H9 (cell line): ENCODE results near the gene TNIP1. TPM values are rescaled to one million over a fixed set of nuclear protein-coding genes. Genes with fewer than 3 reads are reported as not detected.

Experiments
- DNase-seq: peaks from one replicate; pipeline ENCODE4 v3.0.0-alpha.2; 2017
- H2AFZ ChIP-seq: one replicate; pipeline ENCODE4 v1.6.1; 2013; ENCODE audit warnings: mild to moderate bottlenecking, low read length, control low read depth, moderate library complexity
- H2AK5ac ChIP-seq: 2 replicates; pipeline ENCODE4 v1.6.1; 2013; ENCODE audit warnings: low read length, control low read depth, mixed read lengths; ENCODE audit not compliant: insufficient read length
- H2BK120ac ChIP-seq: one replicate; pipeline ENCODE4 v1.6.1; 2013; ENCODE audit warnings: low read depth, mild to moderate bottlenecking, low read length, control low read depth, inconsistent platforms; ENCODE audit not compliant: poor library complexity, severe bottlenecking
- H2BK12ac ChIP-seq: 2 replicates; pipeline ENCODE4 v1.6.1; 2013; ENCODE audit warnings: low read length, control low read depth, mixed read lengths, low read depth; ENCODE audit not compliant: insufficient read length
- H2BK15ac ChIP-seq: 2 replicates; pipeline ENCODE4 v1.6.1; 2013; ENCODE audit warnings: low read depth, low read length, control low read depth
- H2BK20ac ChIP-seq: one replicate; pipeline ENCODE4 v1.6.1; 2013; ENCODE audit warnings: low read depth, mild to moderate bottlenecking, low read length, control low read depth, inconsistent platforms; ENCODE audit not compliant: poor library complexity, severe bottlenecking
- H2BK5ac ChIP-seq: 2 replicates; pipeline ENCODE4 v1.6.1; 2013; ENCODE audit warnings: low read length, control low read depth, mixed read lengths; ENCODE audit not compliant: insufficient read length
- H3K14ac ChIP-seq: 2 replicates; pipeline ENCODE4 v1.6.1; 2013; ENCODE audit warnings: low read length, control low read depth; ENCODE audit not compliant: insufficient read depth
- H3K18ac ChIP-seq: 2 replicates; pipeline ENCODE4 v1.6.1; 2013; ENCODE audit warnings: low read depth, mild to moderate bottlenecking, mixed read lengths, low read length, control low read depth; ENCODE audit not compliant: insufficient read length
- H3K23ac ChIP-seq: 2 replicates; pipeline ENCODE4 v1.6.1; 2013; ENCODE audit warnings: low read length, control low read depth, mixed read lengths, low read depth; ENCODE audit not compliant: insufficient read length
- H3K23me2 ChIP-seq: 2 replicates; pipeline ENCODE4 v1.6.1; 2013; ENCODE audit warnings: low read depth, mild to moderate bottlenecking, mixed read lengths, low read length, control low read depth; ENCODE audit not compliant: insufficient read length, poor library complexity, severe bottlenecking
- H3K27ac ChIP-seq: 2 replicates; pipeline ENCODE4 v1.5.1; 2013; ENCODE audit warnings: low read length, control low read depth, mixed read lengths, low read depth; ENCODE audit not compliant: insufficient read length
- H3K27me3 ChIP-seq: 2 replicates; pipeline ENCODE4 v1.6.1; 2013; ENCODE audit warnings: low read length, control low read depth, inconsistent platforms; ENCODE audit not compliant: insufficient read depth
- H3K4ac ChIP-seq: 2 replicates; pipeline ENCODE4 v1.6.1; 2013; ENCODE audit warnings: low read depth, mild to moderate bottlenecking, control low read depth, inconsistent platforms, low read length, moderate library complexity
- H3K4me1 ChIP-seq: 2 replicates; pipeline ENCODE4 v1.6.1; 2013; ENCODE audit warnings: low read length, control low read depth, inconsistent platforms; ENCODE audit not compliant: insufficient read depth
- H3K4me2 ChIP-seq: 2 replicates; pipeline ENCODE4 v1.6.1; 2013; ENCODE audit warnings: low read length, control low read depth, mixed read lengths; ENCODE audit not compliant: insufficient read length, insufficient read depth
- H3K56ac ChIP-seq: 2 replicates; pipeline ENCODE4 v1.6.1; 2013; ENCODE audit warnings: low read depth, mild to moderate bottlenecking, mixed read lengths, low read length, control low read depth; ENCODE audit not compliant: insufficient read length
- H3K79me1 ChIP-seq: 2 replicates; pipeline ENCODE4 v1.6.1; 2013; ENCODE audit warnings: low read depth, mild to moderate bottlenecking, moderate library complexity, low read length, control low read depth, inconsistent platforms; ENCODE audit not compliant: insufficient read depth, poor library complexity, severe bottlenecking
- H3K79me2 ChIP-seq: 2 replicates; pipeline ENCODE4 v1.6.1; 2013; ENCODE audit warnings: low read length, control low read depth, inconsistent platforms; ENCODE audit not compliant: insufficient read depth
- H3K9ac ChIP-seq: 2 replicates; pipeline ENCODE4 v1.6.1; 2013; ENCODE audit warnings: low read length, control low read depth, mixed read lengths; ENCODE audit not compliant: insufficient read length; ENCODE audit errors: extremely low read depth
- H3K9me3 ChIP-seq: one replicate; pipeline ENCODE4 v1.6.1; 2013; ENCODE audit warnings: low read depth, low read length, inconsistent platforms; ENCODE audit not compliant: control insufficient read depth
- H3T11ph ChIP-seq: one replicate; pipeline ENCODE4 v1.6.1; 2013; ENCODE audit warnings: mild to moderate bottlenecking, low read length, control low read depth, inconsistent platforms
- H4K20me1 ChIP-seq: one replicate; pipeline ENCODE4 v1.6.1; 2013; ENCODE audit not compliant: control insufficient read depth, insufficient read length, insufficient read depth
- H4K5ac ChIP-seq: 2 replicates; pipeline ENCODE4 v1.6.1; 2013; ENCODE audit warnings: low read depth, mild to moderate bottlenecking, mixed read lengths, low read length, control low read depth; ENCODE audit not compliant: insufficient read length
- H4K8ac ChIP-seq: replicated peaks from 2 replicates; pipeline ENCODE4 v1.6.1; 2013; ENCODE audit warnings: low read length, control low read depth, mixed read lengths, low read depth; ENCODE audit not compliant: insufficient read length
- H4K91ac ChIP-seq: 2 replicates; pipeline ENCODE4 v1.6.1; 2013; ENCODE audit warnings: low read depth, mild to moderate bottlenecking, moderate library complexity, mixed read lengths, low read length, control low read depth; ENCODE audit not compliant: insufficient read length
- H3K27ac Mint-ChIP-seq, 3 experiments: 2 replicates in 2 of 3; 3 replicates in 1 of 3; pipeline ENCODE4 v1.8.0; 2020 to 2021; ENCODE audit warnings: mixed read lengths in 3 of 3, mild to moderate bottlenecking in 1 of 3, moderate library complexity in 1 of 3
- H3K27me3 Mint-ChIP-seq: 2 replicates; pipeline ENCODE4 v1.8.0; 2021; ENCODE audit warnings: low read depth, mild to moderate bottlenecking, moderate library complexity, mixed read lengths
- H3K36me3 Mint-ChIP-seq, 3 experiments: 2 replicates in 2 of 3; 3 replicates in 1 of 3; pipeline ENCODE4 v1.8.0; 2020 to 2021; ENCODE audit warnings: low read depth in 3 of 3, mixed read lengths in 3 of 3; ENCODE audit not compliant: insufficient read depth in 1 of 3
- H3K4me1 Mint-ChIP-seq, 2 experiments: 2 replicates each; pipeline ENCODE4 v1.8.0; 2020; ENCODE audit warnings: mixed read lengths in 2 of 2
- H3K4me3 Mint-ChIP-seq, 2 experiments: 2 replicates in 1 of 2; 3 replicates in 1 of 2; pipeline ENCODE4 v1.8.0; 2020 to 2021; ENCODE audit warnings: mild to moderate bottlenecking in 2 of 2, mixed read lengths in 2 of 2, moderate library complexity in 1 of 2
- H3K9me3 Mint-ChIP-seq, 2 experiments: 2 replicates in 1 of 2; 3 replicates in 1 of 2; pipeline ENCODE4 v1.8.0; 2020; ENCODE audit warnings: mild to moderate bottlenecking in 2 of 2, mixed read lengths in 2 of 2, moderate library complexity in 1 of 2
- CTCF ChIP-seq: fragments of 200-600 bp; sonication (generic); conservative IDR thresholded peaks from 3 replicates; pipeline ENCODE4 v1.8.0; 2021; ENCODE audit warnings: antibody characterized with exemption, mild to moderate bottlenecking
- WGBS: extraction: QIAGEN DNeasy Blood & Tissue Kit; methylation state at CpG from one replicate; pipeline ENCODE4 v1.1.7; 2013; ENCODE audit warnings: missing lambda C conversion rate, low lambda C conversion rate, mixed read lengths; ENCODE audit not compliant: insufficient read length; ENCODE audit errors: extremely low coverage; 5-methylcytosine and 5-hydroxymethylcytosine counted together
- total RNA-seq: library from RNA; stranded (reverse); gene quantifications from 2 replicates; pipeline ENCODE4 v1.2.1, GENCODE V29; 2021

Gene TNIP1
- total RNA-seq, 1 experiment from 2014 or later: 40.8 TPM

GRCh38 chr5:151076616-151077015 lies 4.2 kb downstream of the TNIP1 start:
- Histone ChIP-seq H3K79me2 (peaks cover 2% of the 10 kb centered on the region; the same call in 1 of the 2 replicates), H3K27ac (no peak overlapping the region)
- no peaks in the 10 kb centered on the region; the same call in 1 of the 2 replicates for H3K27me3 Mint-ChIP-seq

More at GRCh38 chr5:151076616-151077015, 4.2 kb downstream of the TNIP1 start:
- H3K23me2 ChIP-seq: peaks cover 5% of the 10 kb centered on the region
- H2BK5ac ChIP-seq: no peak overlapping the region
- H3K23ac ChIP-seq: no peak overlapping the region
- no peak overlapping the region for H3K9ac ChIP-seq
- H2AK5ac ChIP-seq: no peak overlapping the region
- H3T11ph ChIP-seq: no peak overlapping the region
- Mint-ChIP-seq H3K36me3 (no peaks in the 10 kb centered on the region; a peak in 2 of 7 replicates), H3K4me1 (peaks cover 9 to 17% of the 10 kb centered on the region in 2 experiments), H3K9me3 (no peaks in the 10 kb centered on the region), H3K27ac (no peak overlapping the region), H3K4me3 (no peak overlapping the region)
- no peak overlapping the region for H3K4ac ChIP-seq
- H3K27me3 ChIP-seq: no peaks in the 10 kb centered on the region
- no peak overlapping the region for H4K91ac ChIP-seq
- no peak overlapping the region for H2BK15ac ChIP-seq
- no peak overlapping the region for H3K18ac ChIP-seq
- H4K5ac ChIP-seq: no peak overlapping the region
- H2BK12ac ChIP-seq: no peak overlapping the region
- H4K20me1 ChIP-seq: no peaks in the 10 kb centered on the region
- H2BK20ac ChIP-seq: no peak overlapping the region
- no peaks in the 10 kb centered on the region for H3K4me1 ChIP-seq
- H3K4me2 ChIP-seq: no peak overlapping the region
- H3K14ac ChIP-seq: no peak overlapping the region
- no peak overlapping the region for H4K8ac ChIP-seq
- no peak for TF ChIP-seq CTCF
- no peak overlapping the region for H2AFZ ChIP-seq
- H2BK120ac ChIP-seq: no peak overlapping the region
- WGBS: no CpG with 5 or more reads among the region's 6 CpGs
- H3K9me3 ChIP-seq: no peaks in the 10 kb centered on the region
- H3K79me1 ChIP-seq: peaks cover 2% of the 10 kb centered on the region
- no peak for DNase-seq
- H3K56ac ChIP-seq: no peak overlapping the region
